Muscle layer of colon (tissue), 2 donors: ENCODE results near the gene RCVRN.

ENCODE experiments used
- H3K27ac ChIP-seq: one replicate; pipeline ENCODE4 v1.7.0; 2013; ENCODE audit warnings: low read depth, mild to moderate bottlenecking, low read length, moderate library complexity
- H3K27me3 ChIP-seq, 2 donors: one replicate each; pipeline ENCODE4 v1.7.0; 2013; ENCODE audit warnings: low read length in 2 of 2, mild to moderate bottlenecking in 2 of 2; ENCODE audit not compliant: insufficient read depth in 2 of 2, control insufficient read depth in 1 of 2
- H3K36me3 ChIP-seq: one replicate; pipeline ENCODE4 v1.7.0; 2013; ENCODE audit warnings: mild to moderate bottlenecking, low read length; ENCODE audit not compliant: insufficient read depth
- H3K4me1 ChIP-seq: one replicate; pipeline ENCODE4 v1.7.0; 2013; ENCODE audit warnings: mild to moderate bottlenecking, low read length; ENCODE audit not compliant: insufficient read depth
- H3K4me3 ChIP-seq, 2 donors: one replicate each; pipeline ENCODE4 v1.7.0; 2013; ENCODE audit warnings: low read length in 2 of 2, low read depth in 1 of 2, mild to moderate bottlenecking in 1 of 2, moderate library complexity in 1 of 2
- H3K9ac ChIP-seq: one replicate; pipeline ENCODE4 v1.7.0; 2013; ENCODE audit warnings: low read length
- H3K9me3 ChIP-seq: one replicate; pipeline ENCODE4 v1.7.0; 2013; ENCODE audit warnings: mild to moderate bottlenecking, low read length
- donor health status: abdominal sarcoma.
- donor health status: Adenocarcinoma of cecum.

Gene RCVRN

DNA sequence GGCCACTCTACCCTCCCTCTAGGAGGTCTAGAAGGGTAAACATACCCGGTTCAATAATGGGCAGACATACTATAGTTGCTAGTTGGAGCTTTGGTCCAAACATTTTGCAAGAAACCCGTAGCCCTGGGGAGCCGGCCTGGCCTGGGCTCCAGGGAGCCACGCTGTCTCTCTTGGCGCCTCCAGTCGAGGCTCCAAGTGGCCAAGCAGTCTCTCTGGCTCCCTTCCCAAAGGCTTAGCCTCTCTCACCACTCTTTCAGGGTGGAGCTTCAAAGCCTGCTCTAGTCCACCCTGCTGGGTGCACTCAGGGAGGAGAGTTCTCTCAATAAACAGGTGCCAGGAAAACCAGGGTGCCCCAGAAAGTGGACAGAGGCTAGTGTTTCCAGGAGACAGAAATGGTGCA is 32.2 kb downstream of the RCVRN start:
- H3K27ac ChIP-seq, result no peak overlapping the region
- H3K36me3 ChIP-seq, result no peaks in the 10 kb centered on the region
- no peak overlapping the region for H3K4me3 ChIP-seq
- no peak overlapping the region for H3K9ac ChIP-seq
- H3K27me3 ChIP-seq, result no peaks in the 10 kb centered on the region
- H3K4me1 ChIP-seq, result peaks cover 10% of the 10 kb centered on the region
- no peaks in the 10 kb centered on the region for H3K9me3 ChIP-seq

DNA sequence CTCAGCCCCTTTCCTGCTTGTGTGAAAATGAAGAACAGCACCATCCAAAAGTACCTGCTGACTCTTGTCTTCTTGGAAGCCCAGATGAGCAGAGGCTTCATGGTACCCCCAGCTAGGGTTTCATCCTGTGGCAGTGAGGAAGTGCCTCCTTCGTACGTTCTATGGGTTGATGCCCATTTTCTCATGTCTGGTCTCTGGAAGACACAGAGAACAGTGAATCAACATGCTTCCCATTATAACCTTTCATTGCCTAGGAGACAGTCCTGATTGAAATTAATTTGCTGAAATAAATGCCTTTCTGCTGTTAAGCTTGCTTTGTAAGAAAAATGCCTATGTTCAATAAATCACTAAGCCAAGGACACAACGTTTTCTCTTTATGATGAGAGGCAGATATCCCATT is 36.5 kb downstream of the RCVRN start:
- peak overlapping the region in 1 of 2 donors; percentile 26 for H3K4me3 ChIP-seq
- no peaks in the 10 kb centered on the region for H3K9me3 ChIP-seq
- no peaks in the 10 kb centered on the region for H3K36me3 ChIP-seq
- H3K27me3 ChIP-seq, result no peaks in the 10 kb centered on the region
- H3K9ac ChIP-seq, result no peak overlapping the region
- H3K4me1 ChIP-seq, result no peaks in the 10 kb centered on the region
- no peak overlapping the region for H3K27ac ChIP-seq

DNA sequence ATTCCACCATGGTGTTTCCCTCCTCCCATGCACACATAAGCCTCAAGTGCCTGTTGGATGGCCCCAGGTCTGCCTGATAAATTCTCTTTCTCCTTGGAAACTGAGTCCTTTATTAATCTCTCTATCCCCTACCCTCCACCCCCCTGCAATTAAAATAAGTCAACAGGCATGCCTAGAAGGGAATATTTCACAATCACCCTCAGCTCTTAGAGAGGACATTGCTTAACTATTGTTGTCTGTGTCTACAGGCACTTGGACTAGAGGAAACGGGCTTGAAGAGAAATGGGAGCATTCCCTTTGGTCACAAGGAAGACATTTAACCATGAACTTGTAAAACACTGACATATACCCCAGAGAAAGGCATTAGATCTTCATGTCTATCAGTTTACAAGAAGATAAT is 39.5 kb downstream of the RCVRN start:
- H3K27me3 ChIP-seq, result no peaks in the 10 kb centered on the region
- no peaks in the 10 kb centered on the region for H3K36me3 ChIP-seq
- H3K9ac ChIP-seq, result no peak overlapping the region
- H3K4me3 ChIP-seq, result no peak overlapping the region
- no peaks in the 10 kb centered on the region for H3K4me1 ChIP-seq
- no peak overlapping the region for H3K27ac ChIP-seq
- H3K9me3 ChIP-seq, result no peaks in the 10 kb centered on the region

DNA sequence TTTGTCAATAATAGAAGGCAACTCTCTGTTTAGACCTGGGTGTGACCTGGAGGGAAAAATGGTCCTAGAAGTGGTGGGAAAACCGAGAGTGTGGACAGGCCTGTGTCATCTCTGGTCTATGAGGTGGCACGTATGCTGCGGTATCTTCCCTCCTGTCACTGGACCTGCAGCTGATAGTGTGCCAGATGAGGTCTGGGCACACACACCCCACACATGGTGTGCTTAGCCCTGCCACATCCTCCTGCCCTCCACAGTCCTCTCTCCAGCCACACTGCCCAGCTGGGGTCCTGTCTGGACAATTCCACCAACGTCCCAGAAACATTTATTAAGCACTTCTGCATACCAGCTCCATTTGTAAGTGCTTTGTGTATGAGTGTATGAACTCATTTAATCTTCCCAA is 42.1 kb downstream of the RCVRN start:
- no peak overlapping the region for H3K27ac ChIP-seq
- H3K36me3 ChIP-seq, result no peaks in the 10 kb centered on the region
- no peaks in the 10 kb centered on the region for H3K4me1 ChIP-seq
- H3K27me3 ChIP-seq, result no peaks in the 10 kb centered on the region
- H3K9ac ChIP-seq, result no peak overlapping the region
- no peaks in the 10 kb centered on the region for H3K9me3 ChIP-seq
- no peak overlapping the region for H3K4me3 ChIP-seq

DNA sequence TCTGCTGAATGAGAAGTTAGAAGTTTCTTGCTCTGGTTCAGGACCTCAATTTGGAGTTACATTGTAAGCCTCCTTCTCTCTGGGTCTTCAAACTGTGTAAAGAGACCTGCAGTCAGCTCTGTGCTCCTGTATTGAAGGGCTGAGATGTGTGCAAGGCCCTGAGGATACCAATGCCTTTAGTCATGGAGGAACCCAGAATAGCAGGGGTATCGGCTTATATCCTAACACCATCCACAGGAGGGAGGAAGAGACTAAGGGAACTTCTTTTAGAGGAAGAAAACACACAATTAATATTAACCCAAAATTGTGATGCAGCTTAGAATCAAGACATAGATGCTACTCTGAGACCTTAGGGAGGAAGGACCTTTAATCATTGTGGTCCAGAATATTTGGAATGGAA is 42.9 kb downstream of the RCVRN start:
- Histone ChIP-seq H3K36me3 (no peaks in the 10 kb centered on the region), H3K9me3 (no peaks in the 10 kb centered on the region), H3K27me3 (no peaks in the 10 kb centered on the region), H3K4me1 (no peaks in the 10 kb centered on the region), H3K27ac (no peak overlapping the region), H3K9ac (no peak overlapping the region), H3K4me3 (no peak overlapping the region)

DNA sequence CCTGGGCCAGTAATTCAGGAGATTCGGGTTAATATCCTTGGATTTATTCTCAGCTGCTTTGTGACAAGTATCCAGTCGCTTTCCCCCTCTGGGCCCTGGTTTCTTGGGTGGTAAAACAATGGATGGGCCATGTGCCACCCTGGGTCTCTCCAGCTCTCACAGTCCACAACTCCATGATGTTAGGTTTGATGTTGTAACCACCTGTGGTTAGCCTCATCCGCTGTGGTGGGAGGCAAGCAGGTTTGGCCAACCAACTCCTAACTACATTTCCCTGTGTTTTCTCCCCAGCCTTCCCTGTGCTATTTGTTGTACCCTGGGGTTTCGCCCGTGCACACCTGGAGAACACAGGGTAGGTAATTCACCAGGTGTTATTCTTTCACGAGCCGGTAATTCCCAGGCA is 44.2 kb downstream of the RCVRN start:
- H3K9me3 ChIP-seq, result no peaks in the 10 kb centered on the region
- H3K4me1 ChIP-seq, result no peaks in the 10 kb centered on the region
- H3K36me3 ChIP-seq, result no peaks in the 10 kb centered on the region
- H3K27me3 ChIP-seq, result no peaks in the 10 kb centered on the region
- H3K9ac ChIP-seq, result no peak overlapping the region
- no peak overlapping the region for H3K27ac ChIP-seq
- H3K4me3 ChIP-seq, result no peak overlapping the region

DNA sequence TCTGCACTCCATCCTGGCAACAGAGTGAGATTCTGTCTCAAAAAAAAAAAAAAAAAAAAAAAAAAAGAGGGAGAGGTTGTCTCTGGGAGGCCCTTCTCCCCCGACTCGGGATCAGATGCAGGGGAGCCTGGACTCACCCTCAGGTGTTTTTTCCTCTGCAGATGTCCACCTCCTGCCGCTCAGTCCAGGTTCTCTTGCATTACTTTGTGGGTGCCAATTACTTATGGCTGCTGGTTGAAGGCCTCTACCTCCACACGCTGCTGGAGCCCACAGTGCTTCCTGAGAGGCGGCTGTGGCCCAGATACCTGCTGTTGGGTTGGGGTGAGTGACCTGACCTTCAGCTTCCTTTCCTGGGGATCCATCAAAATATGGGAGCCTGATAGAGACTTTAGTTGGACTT is 45.3 kb downstream of the RCVRN start:
- no peak overlapping the region for H3K4me3 ChIP-seq
- no peak overlapping the region for H3K27ac ChIP-seq
- H3K27me3 ChIP-seq, result no peaks in the 10 kb centered on the region
- H3K36me3 ChIP-seq, result no peaks in the 10 kb centered on the region
- H3K9me3 ChIP-seq, result no peaks in the 10 kb centered on the region
- H3K4me1 ChIP-seq, result no peaks in the 10 kb centered on the region
- no peak overlapping the region for H3K9ac ChIP-seq

DNA sequence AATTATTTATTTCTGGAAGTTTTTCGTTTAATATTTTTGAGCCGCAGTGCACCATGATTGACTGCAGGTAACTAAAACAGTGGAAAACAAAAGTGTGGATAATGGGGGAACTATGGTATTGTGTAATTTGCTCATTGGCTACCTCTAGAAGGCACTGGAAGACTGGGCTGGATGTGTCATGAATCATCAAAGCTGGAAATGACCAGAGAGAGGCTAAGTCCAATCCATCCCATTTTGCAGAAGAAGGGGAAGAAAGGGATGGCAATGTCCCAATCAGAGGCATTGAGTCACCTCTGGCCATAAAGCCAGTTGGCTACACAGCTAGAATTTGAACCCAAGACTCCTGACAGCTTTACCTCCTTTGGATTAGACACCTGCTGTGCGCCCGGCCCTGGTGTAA is 50.0 kb downstream of the RCVRN start:
- H3K9ac ChIP-seq, result no peak overlapping the region
- H3K27me3 ChIP-seq, result no peaks in the 10 kb centered on the region
- no peak overlapping the region for H3K4me3 ChIP-seq
- no peaks in the 10 kb centered on the region for H3K36me3 ChIP-seq
- no peak overlapping the region for H3K27ac ChIP-seq
- no peaks in the 10 kb centered on the region for H3K4me1 ChIP-seq
- no peaks in the 10 kb centered on the region for H3K9me3 ChIP-seq

DNA sequence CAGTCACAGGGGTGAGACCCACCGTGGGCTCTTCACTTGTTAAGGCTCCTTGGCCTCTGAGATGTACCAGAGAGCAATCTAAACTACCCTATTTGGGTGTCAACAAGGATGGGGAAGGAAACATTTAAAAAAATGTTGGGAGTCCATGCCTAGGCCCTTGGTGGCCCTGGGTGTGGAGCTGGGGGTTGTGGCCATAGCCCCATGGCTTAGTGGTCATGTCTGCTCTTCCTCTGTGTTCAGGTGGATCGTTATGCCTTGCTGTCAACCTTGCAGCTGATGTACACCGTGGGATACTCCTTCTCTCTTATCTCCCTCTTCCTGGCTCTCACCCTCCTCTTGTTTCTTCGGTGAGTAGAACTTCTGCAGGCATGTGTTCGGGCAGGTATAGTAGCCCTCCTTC is 50.8 kb downstream of the RCVRN start:
- Histone ChIP-seq H3K9me3 (no peaks in the 10 kb centered on the region), H3K27ac (no peak overlapping the region), H3K4me3 (no peak overlapping the region), H3K9ac (no peak overlapping the region), H3K4me1 (no peaks in the 10 kb centered on the region), H3K36me3 (no peaks in the 10 kb centered on the region), H3K27me3 (no peaks in the 10 kb centered on the region)

DNA sequence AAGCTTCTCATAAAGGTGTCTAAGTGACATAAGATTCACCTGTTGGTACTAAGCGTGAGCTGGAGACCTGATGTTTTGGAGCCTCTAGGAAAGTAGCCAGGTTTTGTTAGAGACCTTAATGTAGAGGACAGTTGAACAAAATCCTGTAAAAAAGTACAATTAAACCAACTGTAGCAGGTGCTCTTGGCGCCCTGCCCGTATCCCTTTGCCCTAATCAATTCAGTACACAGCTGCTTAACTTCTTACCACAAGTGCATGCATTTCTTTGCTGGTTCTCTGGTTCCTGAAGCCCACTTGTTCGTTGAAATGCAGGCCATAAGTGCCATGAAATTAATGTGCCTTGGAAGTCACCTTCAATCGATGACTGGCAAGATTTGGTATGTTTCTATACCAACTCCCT is 54.9 kb downstream of the RCVRN start:
- Histone ChIP-seq H3K27me3 (no peaks in the 10 kb centered on the region), H3K9ac (no peak overlapping the region), H3K4me1 (no peaks in the 10 kb centered on the region), H3K9me3 (no peaks in the 10 kb centered on the region), H3K36me3 (no peaks in the 10 kb centered on the region), H3K27ac (no peak overlapping the region), H3K4me3 (no peak overlapping the region)
